ENCODE measurements around the gene RUNDC1. TPM values are rescaled to one million over a fixed set of nuclear protein-coding genes. Genes with fewer than 3 reads are reported as not detected.
"Not testable (repeated sequence)": the region's sequence is repeated elsewhere in the genome, so short reads cannot be mapped to it uniquely, and the experiment has no call there.

RUNDC1 gene
- total RNA-seq, 4 donors from 2014 or later = 10.8 to 18.3 (median 13.1) TPM

- DNase-seq = no peak
- Histone ChIP-seq H3K27ac (no peak overlapping the region), H3K4me1 (no peaks in the 10 kb centered on the region), H3K4me3 (no peak overlapping the region), H3K36me3 (no peaks in the 10 kb centered on the region), H3K9me3 (no peaks in the 10 kb centered on the region), H3K27me3 (no peaks in the 10 kb centered on the region)
- intact Hi-C loops (cut with DNase I; ENCODE audit: low total_unique reads) = no loop called here
- TF ChIP-seq POLR2A (IDR thresholded peaks at IDR 0.05) = no peak
- TF ChIP-seq CTCF (IDR thresholded peaks at IDR 0.05) = no peak
Observed at GRCh38 chr17:42969001-42969581, 11.3 kb upstream of the RUNDC1 start.

GRCh38 chr17:42971589-42971988 is 8.8 kb upstream of the RUNDC1 start:
- Histone ChIP-seq H3K4me3 (no peak overlapping the region), H3K9me3 (no peaks in the 10 kb centered on the region), H3K36me3 (no peaks in the 10 kb centered on the region), H3K27ac (no peak overlapping the region), H3K27me3 (no peaks in the 10 kb centered on the region), H3K4me1 (no peaks in the 10 kb centered on the region)
- TF ChIP-seq CTCF (IDR thresholded peaks at IDR 0.05) (no peak), POLR2A (IDR thresholded peaks at IDR 0.05) (no peak)
- intact Hi-C loops (cut with DNase I; ENCODE audit: low total_unique reads) = no loop called here
- no peak for DNase-seq

- H3K4me1 ChIP-seq; intact Hi-C loops (cut with DNase I; ENCODE audit: low total_unique reads); H3K27me3 ChIP-seq; DNase-seq; H3K36me3 ChIP-seq; H3K27ac ChIP-seq; H3K9me3 ChIP-seq; H3K4me3 ChIP-seq: not testable (repeated sequence)
Observed at GRCh38 chr17:42973323-42973722, 7.0 kb upstream of the RUNDC1 start.

GRCh38 chr17:42975265-42975664 is 5.1 kb upstream of the RUNDC1 start:
- Histone ChIP-seq H3K27ac (no peak overlapping the region), H3K9me3 (no peaks in the 10 kb centered on the region), H3K36me3 (no peaks in the 10 kb centered on the region), H3K27me3 (no peaks in the 10 kb centered on the region), H3K4me3 (no peak overlapping the region), H3K4me1 (no peaks in the 10 kb centered on the region)
- TF ChIP-seq CTCF (IDR thresholded peaks at IDR 0.05) (no peak), POLR2A (IDR thresholded peaks at IDR 0.05) (no peak)
- intact Hi-C loops (cut with DNase I; ENCODE audit: low total_unique reads) = no loop called here
- DNase-seq = no peak

GRCh38 chr17:42975701-42976100 is 4.7 kb upstream of the RUNDC1 start:
- intact Hi-C loops (cut with DNase I; ENCODE audit: low total_unique reads); H3K4me1 ChIP-seq: not testable (repeated sequence)

GRCh38 chr17:42979511-42980273 is 673 bp upstream of the RUNDC1 start, which contains the start of gene PTGES3L:
Gene PTGES3L (minus strand): TSS chr17:42980080. CDS start chr17:42980053, 27 bp downstream.
- TF ChIP-seq CTCF (IDR thresholded peaks at IDR 0.05) (no peak), POLR2A (IDR thresholded peaks at IDR 0.05) (no peak)
- no peaks in the 10 kb centered on the region for H3K27me3 ChIP-seq
- DNase-seq = peak; percentile 45 to 48
- intact Hi-C loops (cut with DNase I; ENCODE audit: low total_unique reads) = no loop called here
- H3K36me3 ChIP-seq = no peaks in the 10 kb centered on the region
- peak within 1 kb of the TSS; percentile 54 to 87 for H3K4me3 ChIP-seq
- H3K9me3 ChIP-seq = no peaks in the 10 kb centered on the region
- H3K27ac ChIP-seq = peak within 1 kb of the TSS; percentile 58 to 74
- H3K4me1 ChIP-seq = no peaks in the 10 kb centered on the region

More at GRCh38 chr17:42975701-42976100, 4.7 kb upstream of the RUNDC1 start:
- not testable (repeated sequence) for H3K27me3 ChIP-seq, H3K4me3 ChIP-seq, DNase-seq, H3K27ac ChIP-seq, H3K9me3 ChIP-seq, H3K36me3 ChIP-seq

All from uterus (tissue), 4 donors.